Ectodermal cell (in vitro differentiated cells): ENCODE measurements around the gene DSCAML1.

Experiments
- H3K27ac ChIP-seq: 2 replicates; pipeline ENCODE4 v1.7.0; 2013; ENCODE audit warnings: mild to moderate bottlenecking, low read depth, low read length; ENCODE audit not compliant: insufficient read depth, poor library complexity, severe bottlenecking
- H3K27me3 ChIP-seq: 2 replicates; pipeline ENCODE4 v1.7.0; 2013; ENCODE audit warnings: mild to moderate bottlenecking, low read length; ENCODE audit not compliant: insufficient read depth, control insufficient read depth, poor library complexity, severe bottlenecking
- H3K36me3 ChIP-seq: one replicate; pipeline ENCODE4 v1.7.0; 2013; ENCODE audit warnings: low read length; ENCODE audit not compliant: control insufficient read depth, insufficient read depth
- H3K4me1 ChIP-seq: one replicate; pipeline ENCODE4 v1.7.0; 2013; ENCODE audit warnings: low read length; ENCODE audit not compliant: control insufficient read depth, insufficient read depth
- H3K4me3 ChIP-seq: 2 replicates; pipeline ENCODE4 v1.7.0; 2013; ENCODE audit warnings: low read depth, low read length, control low read depth; ENCODE audit not compliant: insufficient read depth
- H3K9me3 ChIP-seq: 2 replicates; pipeline ENCODE4 v1.7.0; 2013; ENCODE audit warnings: mild to moderate bottlenecking, low read length, moderate library complexity; ENCODE audit not compliant: control insufficient read depth
- whole genome bisulfite sequencing, 2 experiments: methylation state at CpG; one replicate each; pipeline ENCODE4 v1.1.7; 2013; ENCODE audit warnings: missing lambda C conversion rate in 2 of 2; 5-methylcytosine and 5-hydroxymethylcytosine counted together

DSCAML1 gene

DNA sequence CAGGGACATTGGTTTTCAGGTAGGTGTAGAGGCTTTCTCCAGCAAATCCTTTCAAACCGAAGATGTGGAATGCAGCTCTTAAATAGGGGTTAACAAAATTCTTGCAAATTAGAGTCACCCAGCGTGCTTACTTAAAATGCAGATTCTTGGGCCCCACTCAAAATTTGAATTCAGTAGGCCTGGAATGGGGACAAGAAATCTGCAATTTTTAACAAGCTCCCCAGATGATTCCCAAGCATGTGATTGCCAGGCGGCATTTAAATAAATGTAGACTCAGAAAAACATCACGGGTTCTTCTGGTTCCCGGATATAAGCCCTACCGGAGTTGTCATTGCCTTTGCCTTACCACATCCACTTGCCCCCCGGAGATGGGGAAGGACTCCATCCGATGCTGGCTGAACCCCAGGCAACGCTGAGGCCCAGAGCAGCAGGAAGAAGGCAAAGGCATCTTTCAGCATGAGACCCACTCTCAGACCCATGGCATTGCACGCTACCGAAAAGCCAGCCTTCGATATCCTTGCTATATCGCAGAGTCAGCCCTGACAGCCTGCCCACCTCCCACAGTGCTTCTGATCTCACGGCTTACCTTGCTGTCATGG is 134.2 kb downstream of the DSCAML1 start:
- H3K9me3 ChIP-seq = no peaks in the 10 kb centered on the region
- no peaks in the 10 kb centered on the region for H3K27me3 ChIP-seq
- H3K27ac ChIP-seq = no peak overlapping the region
- peaks cover 41% of the 10 kb centered on the region for H3K4me1 ChIP-seq
- 93 to 95% methylated on average over 14 of the region's 14 CpGs for WGBS, 2 experiments
- H3K4me3 ChIP-seq = no peak overlapping the region
- H3K36me3 ChIP-seq = no peaks in the 10 kb centered on the region

DNA sequence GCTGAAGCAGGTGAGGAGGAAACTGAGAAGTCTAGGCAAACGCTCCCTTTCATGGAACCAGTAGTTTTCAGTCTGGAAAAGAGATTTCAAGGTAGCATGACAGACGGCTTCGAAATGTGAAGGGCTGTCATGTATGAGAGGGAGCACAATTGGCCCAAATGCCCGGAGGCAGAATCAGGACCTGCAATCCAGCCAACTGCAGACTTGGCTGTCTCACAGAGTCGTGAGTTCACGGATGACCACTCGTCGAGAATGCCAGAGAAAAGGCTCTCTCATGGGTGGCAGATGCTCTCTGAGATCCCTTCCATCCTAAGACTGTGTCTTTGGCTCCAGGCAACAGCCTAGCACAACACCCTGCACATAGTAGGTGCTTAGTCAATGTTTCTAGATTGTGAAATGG is 134.8 kb downstream of the DSCAML1 start:
- no peak overlapping the region for H3K4me3 ChIP-seq
- no peak overlapping the region for H3K27ac ChIP-seq
- H3K36me3 ChIP-seq = no peaks in the 10 kb centered on the region
- WGBS, 2 experiments = 94% methylated on average over 8 of the region's 8 CpGs
- H3K9me3 ChIP-seq = no peaks in the 10 kb centered on the region
- H3K4me1 ChIP-seq = peaks cover 44% of the 10 kb centered on the region
- H3K27me3 ChIP-seq = no peaks in the 10 kb centered on the region

DNA sequence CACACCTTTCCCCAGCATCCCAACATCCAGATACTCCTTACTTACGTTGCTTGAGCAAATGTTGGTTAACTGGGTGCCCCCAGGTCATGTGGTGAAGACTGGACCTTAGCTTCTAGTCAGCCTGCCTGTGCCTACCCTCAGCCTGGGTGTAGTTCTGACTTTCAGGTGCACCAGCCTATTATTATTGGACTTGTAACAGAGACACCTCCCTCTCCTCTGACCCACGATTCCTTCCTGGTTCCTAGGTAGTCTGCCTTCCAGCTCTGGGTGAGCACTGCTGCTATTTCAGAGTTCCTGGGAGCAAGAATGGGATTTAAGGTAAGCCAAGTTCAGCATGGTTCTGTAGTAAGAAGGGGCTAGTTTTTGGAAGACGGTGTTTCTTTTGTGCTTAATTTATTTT is 138.2 kb downstream of the DSCAML1 start:
- no peaks in the 10 kb centered on the region for H3K36me3 ChIP-seq
- no peak overlapping the region for H3K27ac ChIP-seq
- no peak overlapping the region for H3K4me3 ChIP-seq
- WGBS, 2 experiments = 91 to 96% methylated on average over 3 of the region's 3 CpGs
- peaks cover 18% of the 10 kb centered on the region for H3K4me1 ChIP-seq
- no peaks in the 10 kb centered on the region for H3K27me3 ChIP-seq
- no peaks in the 10 kb centered on the region for H3K9me3 ChIP-seq

DNA sequence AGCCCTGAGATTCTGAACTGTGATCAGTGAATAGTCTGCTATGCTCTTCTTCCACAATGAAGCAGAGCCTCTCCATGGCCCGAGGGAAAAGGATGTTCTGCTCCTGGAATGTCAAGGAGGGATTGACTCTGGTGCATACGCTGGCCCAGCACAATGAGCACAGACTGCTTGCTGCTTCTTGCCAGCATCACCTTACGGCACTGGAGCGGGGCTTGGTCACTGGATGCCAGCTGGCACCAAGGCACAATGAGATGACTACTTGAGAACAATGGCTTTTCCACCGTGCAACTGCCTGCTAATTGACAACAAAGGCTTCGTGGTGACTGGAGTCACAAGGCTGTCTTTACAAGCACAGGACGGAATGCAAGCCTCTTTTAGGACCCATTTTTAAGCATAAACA is 139.2 kb downstream of the DSCAML1 start:
- WGBS, 2 experiments = 57 to 60% methylated on average over 7 of the region's 7 CpGs
- H3K36me3 ChIP-seq = no peaks in the 10 kb centered on the region
- no peak overlapping the region for H3K4me3 ChIP-seq
- H3K4me1 ChIP-seq = peaks cover 13% of the 10 kb centered on the region
- H3K27me3 ChIP-seq = no peaks in the 10 kb centered on the region
- no peaks in the 10 kb centered on the region for H3K9me3 ChIP-seq
- H3K27ac ChIP-seq = no peak overlapping the region

GRCh38 chr11:117654281-117655255 is 142.4 kb downstream of the DSCAML1 start:
- Histone ChIP-seq H3K4me1 (peaks cover 13% of the 10 kb centered on the region), H3K27me3 (no peaks in the 10 kb centered on the region), H3K9me3 (no peaks in the 10 kb centered on the region), H3K36me3 (no peaks in the 10 kb centered on the region), H3K4me3 (no peak overlapping the region), H3K27ac (no peak overlapping the region)
- 90 to 91% methylated on average over 21 of the region's 21 CpGs for WGBS, 2 experiments

DNA sequence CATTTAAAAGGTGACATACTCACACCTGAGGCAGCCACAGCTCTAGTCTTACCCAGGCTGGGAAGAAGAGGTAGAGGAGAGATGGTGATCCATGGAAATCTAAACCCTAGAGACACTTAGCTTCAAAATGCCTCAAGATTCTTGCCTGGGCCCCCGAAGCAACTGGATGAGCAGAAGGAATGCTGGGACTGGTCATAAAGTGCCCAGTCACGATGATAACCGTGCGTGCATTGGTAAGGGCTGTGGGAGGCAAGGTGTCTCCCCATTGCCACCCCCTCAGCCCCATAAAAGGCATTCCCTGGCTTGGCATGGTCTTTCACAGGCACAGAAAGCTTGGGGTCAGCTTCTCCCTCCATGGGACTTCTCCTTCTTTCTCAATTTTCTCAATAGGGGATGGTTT is 144.5 kb downstream of the DSCAML1 start:
- Histone ChIP-seq H3K4me1 (peaks cover 4% of the 10 kb centered on the region), H3K9me3 (no peaks in the 10 kb centered on the region), H3K27ac (no peak overlapping the region), H3K27me3 (no peaks in the 10 kb centered on the region), H3K36me3 (no peaks in the 10 kb centered on the region), H3K4me3 (no peak overlapping the region)
- WGBS, 2 experiments = 96 to 97% methylated on average over 4 of the region's 4 CpGs

- H3K27me3 ChIP-seq = no peaks in the 10 kb centered on the region
- H3K27ac ChIP-seq = no peak overlapping the region
- H3K9me3 ChIP-seq = no peaks in the 10 kb centered on the region
- H3K4me3 ChIP-seq = no peak overlapping the region
- H3K4me1 ChIP-seq = no peaks in the 10 kb centered on the region
- WGBS, 2 experiments = 93% methylated on average over 12 of the region's 12 CpGs
- H3K36me3 ChIP-seq = no peaks in the 10 kb centered on the region
Measured at GRCh38 chr11:117649296-117650055, 147.5 kb downstream of the DSCAML1 start.

GRCh38 chr11:117647872-117648271 is 149.1 kb downstream of the DSCAML1 start:
- Histone ChIP-seq H3K9me3 (no peaks in the 10 kb centered on the region), H3K4me1 (peaks cover 10% of the 10 kb centered on the region), H3K27me3 (no peaks in the 10 kb centered on the region), H3K36me3 (no peaks in the 10 kb centered on the region), H3K4me3 (no peak overlapping the region), H3K27ac (no peak overlapping the region)
- 89 to 91% methylated on average over 8 of the region's 8 CpGs for WGBS, 2 experiments

GRCh38 chr11:117647207-117647606 is 149.8 kb downstream of the DSCAML1 start:
- Histone ChIP-seq H3K4me3 (no peak overlapping the region), H3K4me1 (peaks cover 10% of the 10 kb centered on the region), H3K27me3 (no peaks in the 10 kb centered on the region), H3K27ac (no peak overlapping the region), H3K9me3 (no peaks in the 10 kb centered on the region), H3K36me3 (no peaks in the 10 kb centered on the region)
- 92 to 93% methylated on average over 3 of the region's 3 CpGs for WGBS, 2 experiments

DNA sequence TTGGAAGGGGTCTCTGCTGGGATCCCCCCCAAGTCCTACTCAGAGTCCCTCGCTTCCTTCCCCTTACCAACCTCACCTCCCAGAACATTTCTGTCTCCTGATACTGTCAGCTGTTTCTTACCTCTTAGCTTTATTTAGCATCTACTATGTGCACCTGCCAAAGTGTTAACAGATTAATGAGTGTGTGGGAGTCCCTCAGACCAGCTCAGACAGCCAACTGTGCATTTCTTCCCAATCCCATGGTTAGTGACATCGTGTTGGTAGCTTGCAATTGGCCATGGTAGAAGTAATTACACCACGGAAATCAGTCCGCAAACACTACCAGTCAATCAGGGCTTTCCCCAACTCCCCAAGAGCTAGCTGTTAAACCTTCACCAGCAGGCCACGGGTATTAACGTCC is 150.6 kb downstream of the DSCAML1 start:
- Histone ChIP-seq H3K27ac (no peak overlapping the region), H3K36me3 (no peaks in the 10 kb centered on the region)

More for the DNA sequence above, 150.6 kb downstream of the DSCAML1 start:
- Histone ChIP-seq H3K27me3 (no peaks in the 10 kb centered on the region), H3K9me3 (no peaks in the 10 kb centered on the region), H3K4me3 (no peak overlapping the region), H3K4me1 (peaks cover 10% of the 10 kb centered on the region)
- WGBS, 2 experiments = 73 to 75% methylated on average over 6 of the region's 6 CpGs
